Activated naive CD4-positive, alpha-beta T cell (primary cell): ENCODE measurements around the gene RANGAP1.
"Not testable (repeated sequence)": the region's sequence is repeated elsewhere in the genome, so short reads cannot be mapped to it uniquely, and the experiment has no call there.

Experiments
- DNase-seq, 4 experiments: peaks; one replicate each; lab custom pipeline; 2025; lab: John Stamatoyannopoulos, UW

The RANGAP1 gene

GRCh38 chr22:41300661-41301060 is 14.7 kb upstream of the RANGAP1 start:
- no peak for DNase-seq

DNA sequence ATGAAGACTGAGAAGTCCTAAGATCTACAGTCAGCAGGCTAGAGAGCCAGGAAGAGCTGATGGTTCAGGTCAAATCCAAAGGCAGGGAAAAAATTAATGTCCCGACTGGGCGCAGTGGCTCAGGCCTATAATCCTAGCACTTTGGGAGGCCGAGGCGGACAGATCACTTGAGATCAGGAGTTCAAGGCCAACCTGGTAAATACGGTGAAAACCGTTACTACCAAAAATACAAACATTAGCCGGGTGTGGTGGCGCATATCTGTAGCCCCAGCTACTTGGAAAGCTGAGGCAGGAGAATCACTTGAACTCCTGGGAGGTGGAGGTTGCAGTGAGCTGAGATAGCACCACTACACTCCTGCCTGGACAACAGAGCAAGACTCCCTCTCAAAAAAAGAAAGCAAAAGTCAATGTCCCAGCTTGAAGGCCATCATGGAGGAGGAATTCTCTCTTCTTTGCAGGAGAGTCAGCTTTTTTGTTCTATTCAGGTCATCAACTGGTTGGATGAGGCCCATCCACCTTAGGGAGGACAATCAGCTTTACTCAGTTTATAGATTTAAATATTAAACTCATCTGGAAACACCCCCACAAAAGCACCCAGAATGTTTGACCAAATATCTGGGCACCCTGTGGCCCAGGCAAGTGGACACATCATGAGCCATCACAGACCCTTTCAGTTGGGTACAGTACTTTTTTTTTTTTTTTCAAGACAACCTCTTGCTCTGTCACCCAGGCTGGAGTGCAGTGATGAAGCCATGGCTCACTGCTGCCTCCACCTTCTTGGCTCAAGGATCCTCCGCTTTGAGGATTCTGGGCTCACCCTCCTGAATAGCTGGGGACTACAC is 11.1 kb upstream of the RANGAP1 start:
- no peak for DNase-seq

DNA sequence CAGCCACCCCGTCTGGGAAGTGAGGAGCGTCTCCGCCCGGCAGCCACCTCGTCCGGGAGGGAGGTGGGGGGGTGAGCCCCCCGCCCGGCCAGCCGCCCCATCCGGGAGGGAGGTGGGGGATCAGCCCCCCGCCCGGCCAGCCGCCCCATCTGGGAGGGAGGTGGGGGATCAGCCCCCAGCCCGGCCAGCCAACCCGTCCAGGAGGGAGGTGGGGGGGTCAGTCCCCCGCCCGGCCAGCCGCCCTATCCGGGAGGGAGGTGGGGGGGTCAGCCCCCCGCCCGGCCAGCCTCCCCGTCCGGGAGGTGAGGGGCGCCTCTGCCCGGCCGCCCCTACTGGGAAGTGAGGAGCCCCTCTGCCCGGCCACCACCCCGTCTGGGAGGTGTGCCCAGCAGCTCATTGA is 8.8 kb upstream of the RANGAP1 start:
- DNase-seq: not testable (repeated sequence)

DNA sequence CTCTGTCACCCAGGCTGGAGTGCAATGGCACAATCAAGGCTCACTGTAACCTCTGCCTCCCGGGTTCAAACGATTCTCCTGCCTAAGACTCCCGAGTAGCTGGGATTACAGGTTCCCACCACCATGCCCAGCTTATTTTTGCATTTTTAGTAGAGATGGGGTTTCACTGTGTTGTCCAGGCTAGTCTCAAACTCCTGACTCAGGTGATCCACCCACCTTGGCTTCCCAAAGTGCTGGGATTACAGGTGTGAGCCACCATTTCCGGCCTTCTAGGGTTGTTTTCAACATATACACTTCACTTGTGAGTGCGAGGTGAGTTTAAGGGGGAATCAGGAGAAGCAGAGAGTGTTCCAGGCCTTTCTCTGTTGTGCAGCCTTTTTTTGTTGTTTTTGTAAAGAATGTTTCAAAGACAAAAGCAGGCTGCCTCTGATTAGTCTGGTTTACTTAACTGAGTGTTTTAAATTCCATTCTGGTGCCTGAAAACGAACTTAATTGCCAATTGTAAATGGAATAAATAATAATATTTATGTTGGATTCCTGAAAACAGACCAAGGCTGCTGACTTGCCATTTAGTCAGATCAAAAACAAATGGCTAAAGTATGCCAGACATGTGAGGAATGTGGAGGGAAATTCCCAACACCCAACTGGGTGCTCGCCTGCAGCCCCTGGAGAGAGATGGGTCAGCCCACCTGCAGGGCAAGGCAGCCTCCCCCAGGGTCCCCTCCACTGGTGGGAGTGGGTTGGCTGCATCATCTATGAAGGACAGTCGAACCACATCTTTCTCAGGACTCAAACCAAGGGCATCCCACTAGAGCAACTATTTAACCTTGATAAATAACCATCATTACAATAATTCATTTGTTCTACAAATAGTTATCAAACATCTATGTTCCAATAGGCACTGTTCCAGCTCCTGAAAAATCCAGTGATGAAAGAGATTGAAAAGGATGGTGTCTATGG is 4.6 kb upstream of the RANGAP1 start:
- no peak for DNase-seq

DNA sequence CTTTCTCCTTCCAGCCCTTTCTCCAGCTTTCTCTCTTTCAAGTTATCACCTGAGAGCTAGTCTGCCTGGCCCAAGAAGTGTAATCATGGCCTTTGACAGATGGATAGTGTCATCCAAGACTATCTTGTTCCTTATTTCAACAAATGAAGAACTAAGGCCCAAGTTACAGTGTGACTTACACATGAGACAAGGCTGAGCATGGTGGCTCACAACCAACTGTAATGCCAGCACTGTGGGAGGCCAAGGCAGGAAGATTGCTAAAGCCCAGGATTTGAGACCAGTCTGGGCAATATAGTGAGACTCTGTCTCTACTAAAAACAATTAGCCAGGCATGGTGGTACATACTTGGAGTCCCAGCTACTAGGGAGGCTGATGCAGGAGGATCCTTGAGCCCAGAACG is 3.7 kb upstream of the RANGAP1 start:
- no peak for DNase-seq

GRCh38 chr22:41288245-41288946 is 2.4 kb upstream of the RANGAP1 start:
- no peak for DNase-seq

DNA sequence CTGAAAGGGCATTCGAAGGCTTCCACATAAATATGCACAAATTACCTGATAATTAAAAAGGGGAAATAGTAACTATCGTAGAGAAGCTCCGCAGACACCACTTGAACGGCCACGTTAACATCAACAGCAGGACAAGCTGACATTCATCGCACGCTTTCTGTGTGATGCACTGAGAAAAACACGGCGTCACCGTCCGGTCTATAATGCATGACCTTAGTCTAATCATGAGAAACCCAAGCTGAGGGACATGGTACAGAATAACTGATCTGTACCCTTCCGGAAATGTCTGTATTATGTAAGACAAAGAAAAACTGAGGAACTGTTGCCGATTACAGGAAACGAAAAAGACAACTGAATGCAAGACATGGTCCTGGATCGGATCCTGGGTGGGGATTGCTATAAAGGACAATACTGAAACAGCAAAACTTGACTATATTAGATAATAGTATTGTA is 678 bp upstream of the RANGAP1 start:
- peak in 3 of 4 experiments; percentile 8 to 39 (median 36) for DNase-seq

- peak; percentile 49 to 74 (median 70) for DNase-seq
Observed at GRCh38 chr22:41285441-41285819, 557 bp downstream of the RANGAP1 start.

DNA sequence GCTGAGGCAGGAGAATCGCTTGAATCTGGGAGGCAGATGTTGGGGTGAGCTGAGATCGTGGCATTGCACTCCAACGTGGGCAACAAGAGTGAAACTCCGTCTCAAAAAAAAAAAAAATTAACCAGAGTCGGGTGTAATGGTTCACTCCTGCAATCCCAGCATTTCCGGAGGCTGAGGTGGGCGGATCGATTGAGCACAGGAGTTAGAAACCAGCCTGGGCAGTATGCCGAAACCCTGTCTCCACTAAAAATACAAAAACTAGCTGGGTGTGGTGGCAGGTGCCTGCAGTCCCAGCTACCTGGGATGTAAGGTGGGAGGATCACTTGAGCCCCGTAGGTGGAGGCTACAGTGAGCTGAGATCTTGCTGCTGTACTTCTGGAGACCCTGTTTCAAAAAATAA is 1.5 kb downstream of the RANGAP1 start:
- no peak for DNase-seq

DNA sequence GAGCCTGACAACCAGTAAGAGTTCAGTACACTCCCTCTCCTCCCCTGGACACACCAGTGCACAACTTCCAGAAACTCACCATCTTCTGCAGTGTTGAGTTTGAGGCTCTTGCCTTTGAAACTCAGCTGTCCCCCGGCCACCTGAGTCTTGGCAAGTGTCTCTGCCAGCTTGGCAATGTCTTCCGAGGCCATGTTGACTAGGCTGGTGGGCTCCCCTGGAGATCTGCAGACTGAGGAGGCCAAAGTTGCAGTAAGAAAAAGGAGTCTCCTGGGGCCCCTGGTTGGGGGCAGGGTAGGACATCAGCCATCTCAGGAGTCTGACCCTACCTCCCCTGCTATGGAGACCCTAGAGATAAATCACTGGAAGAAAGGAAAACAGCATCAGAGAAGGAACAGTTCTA is 5.1 kb downstream of the RANGAP1 start:
- DNase-seq: no peak

DNA sequence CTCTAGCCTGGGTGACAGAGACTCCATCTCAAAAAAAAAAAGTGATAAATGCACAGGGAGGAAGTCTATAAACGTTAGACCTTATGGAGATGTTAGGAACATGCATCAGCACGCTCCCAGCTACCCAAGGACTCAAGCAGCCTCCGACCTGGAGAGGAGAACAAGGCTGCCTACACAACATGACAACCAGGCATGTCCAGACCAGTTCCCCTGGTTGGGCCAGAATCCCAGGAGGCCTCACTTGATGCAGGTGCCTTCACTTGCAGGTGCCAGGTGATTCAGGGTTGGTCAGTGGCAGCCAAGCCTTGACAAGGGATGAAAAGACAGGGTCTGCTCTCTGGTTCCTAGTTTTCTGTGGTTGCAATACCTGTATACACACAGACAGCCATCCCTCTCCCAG is 5.9 kb downstream of the RANGAP1 start:
- no peak for DNase-seq

- no peak for DNase-seq
Observed at GRCh38 chr22:41274856-41275255, 11.1 kb downstream of the RANGAP1 start.

- DNase-seq: no peak
Observed at GRCh38 chr22:41273128-41273527, 12.9 kb downstream of the RANGAP1 start.

DNA sequence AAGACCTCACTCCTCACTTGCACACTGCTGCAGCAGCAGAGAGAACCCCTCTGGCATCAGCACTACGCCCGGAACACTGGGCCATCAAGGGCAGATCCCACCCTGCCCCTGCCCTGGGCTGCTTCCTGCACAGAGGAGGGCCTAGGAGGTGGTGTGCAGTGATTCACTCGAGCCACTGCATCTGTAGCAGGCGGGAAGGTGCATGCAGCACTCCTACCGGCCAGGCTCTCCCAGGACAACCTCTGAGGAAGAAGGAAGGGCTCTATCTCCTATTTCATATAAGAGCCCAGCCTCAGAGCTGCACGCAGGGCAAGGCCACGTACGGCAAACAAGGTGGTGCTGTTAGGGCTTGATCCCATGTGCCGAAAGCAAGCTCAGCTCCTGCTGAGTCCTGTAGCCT is 14.2 kb downstream of the RANGAP1 start:
- no peak for DNase-seq

DNA sequence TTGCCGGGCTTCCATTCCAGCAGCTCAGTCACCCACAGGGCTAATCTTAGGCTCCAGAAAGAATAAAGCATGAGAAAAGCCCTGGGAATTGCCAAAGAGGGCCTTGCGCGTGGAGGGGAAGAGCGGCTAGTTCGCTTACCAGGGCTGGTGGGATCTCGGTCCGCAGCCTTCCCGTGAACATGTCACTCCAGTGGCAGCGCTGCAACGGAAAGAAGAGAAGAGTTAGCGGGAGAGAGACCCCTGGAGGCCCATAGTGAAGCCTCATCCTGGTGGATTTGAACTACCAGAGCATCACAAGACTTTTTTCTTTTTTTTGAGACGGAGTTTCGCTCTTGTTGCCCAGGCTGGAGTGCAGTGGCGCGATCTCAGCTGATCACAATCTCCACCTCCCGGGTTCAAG is 18.0 kb downstream of the RANGAP1 start:
- DNase-seq: no peak

GRCh38 chr22:41264408-41264941 is 21.5 kb downstream of the RANGAP1 start:
- DNase-seq: no peak

GRCh38 chr22:41263704-41264103 is 22.3 kb downstream of the RANGAP1 start:
- DNase-seq: no peak

DNA sequence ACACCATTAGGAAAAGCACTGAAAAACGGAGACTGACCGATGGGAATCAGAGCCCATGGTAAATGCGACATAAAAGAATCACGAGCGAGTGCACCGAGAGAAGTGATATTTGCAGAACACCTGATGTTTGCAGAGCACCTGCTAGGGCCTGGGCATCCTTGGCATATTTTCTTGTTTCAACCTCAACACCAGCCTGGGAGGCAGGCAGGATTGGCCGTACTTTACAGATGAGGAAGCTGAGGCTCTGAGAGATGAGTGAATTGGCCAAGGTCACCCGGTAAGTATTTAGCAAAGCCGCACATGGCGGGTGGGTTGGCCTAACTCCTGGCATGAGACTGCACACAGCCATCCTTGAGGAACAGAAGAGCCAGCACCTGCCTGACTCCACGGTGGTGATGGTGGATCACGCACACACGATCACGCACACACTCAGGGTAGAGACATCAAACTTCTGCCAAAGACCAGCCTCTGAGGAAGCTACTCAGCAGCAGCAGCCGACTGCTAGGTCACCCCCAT is 23.7 kb downstream of the RANGAP1 start:
- DNase-seq: no peak

GRCh38 chr22:41261541-41262249 is 24.3 kb downstream of the RANGAP1 start:
- DNase-seq: no peak

DNA sequence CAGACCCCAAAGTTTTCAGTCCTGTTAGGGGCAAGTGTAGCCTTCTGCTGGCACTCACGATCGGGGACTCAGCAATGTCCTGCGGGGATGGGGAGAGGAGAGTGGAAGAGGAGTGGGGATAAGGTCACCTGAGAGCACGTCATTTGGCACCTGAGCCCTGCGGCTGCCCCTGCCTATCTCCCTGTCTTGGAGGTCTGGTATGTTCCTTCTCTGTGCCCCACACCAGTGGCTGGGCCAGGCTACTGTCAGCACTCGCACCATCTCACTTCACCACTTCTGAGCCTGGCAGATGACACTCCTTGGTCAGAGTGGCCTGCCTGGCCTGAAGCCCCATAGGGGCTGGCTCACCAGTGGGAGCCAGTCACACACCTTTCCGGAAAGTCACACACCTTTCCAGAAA is 25.1 kb downstream of the RANGAP1 start:
- no peak for DNase-seq

- not testable (repeated sequence) for DNase-seq
Observed at GRCh38 chr22:41259756-41260155, 26.2 kb downstream of the RANGAP1 start.
